Esophagus muscularis mucosa (tissue), 4 donors: ENCODE data around the gene FOS.

ENCODE experiments used
- CTCF ChIP-seq, 3 experiments: fragments of 200-600 bp in 2 of 3; fragments of 450-650 bp in 1 of 3; sonication (generic) in 2 of 3; IDR thresholded peaks; one replicate each; pipeline ENCODE4 v1.5.1; 2017 to 2019; ENCODE audit warnings: antibody characterized with exemption in 3 of 3, mild to moderate bottlenecking in 2 of 3, moderate library complexity in 1 of 3
- EP300 ChIP-seq: sonication (generic); formaldehyde crosslinking; IDR thresholded peaks from one replicate; pipeline ENCODE4 v1.6.1; 2017; ENCODE audit warnings: antibody characterized with exemption
- POLR2A ChIP-seq: fragments of 450-650 bp; IDR thresholded peaks from one replicate; pipeline ENCODE4 v1.6.1; 2017; ENCODE audit warnings: antibody characterized with exemption, moderate library complexity, mild to moderate bottlenecking, low read depth
- POLR2AphosphoS5 ChIP-seq, 2 donors: sonication (generic); formaldehyde crosslinking; IDR thresholded peaks; one replicate each; pipeline ENCODE4 v1.6.1; 2017; ENCODE audit warnings: antibody characterized with exemption in 2 of 2

- TF ChIP-seq CTCF (IDR thresholded peaks at IDR 0.05) (no peak), EP300 (no peak), POLR2AphosphoS5 (IDR thresholded peaks at IDR 0.05) (no peak), POLR2A (no peak)
Observed at GRCh38 chr14:75331471-75331870, 52.8 kb downstream of the FOS start.
